IPS-15b (cell line): Measurements from ENCODE around the gene EARS2.

Experiments used
- H3K27me3 ChIP-seq: one replicate; pipeline ENCODE4 v1.6.1; 2013; ENCODE audit warnings: low read length; ENCODE audit not compliant: control insufficient read depth, insufficient read depth
- H3K36me3 ChIP-seq: one replicate; pipeline ENCODE4 v1.6.1; 2013; ENCODE audit warnings: low read length; ENCODE audit not compliant: control insufficient read depth, insufficient read depth
- H3K4me1 ChIP-seq: one replicate; pipeline ENCODE4 v1.6.1; 2013; ENCODE audit warnings: mild to moderate bottlenecking, low read length; ENCODE audit not compliant: control insufficient read depth, insufficient read depth
- H3K4me3 ChIP-seq: one replicate; pipeline ENCODE4 v1.5.1; 2013; ENCODE audit warnings: low read depth, low read length
- H3K9ac ChIP-seq: one replicate; pipeline ENCODE4 v1.6.1; 2013; ENCODE audit warnings: low read depth, mild to moderate bottlenecking, low read length
- H3K9me3 ChIP-seq: one replicate; pipeline ENCODE4 v1.6.1; 2013; ENCODE audit warnings: mild to moderate bottlenecking, low read length; ENCODE audit not compliant: control insufficient read depth, insufficient read depth

EARS2 gene

DNA sequence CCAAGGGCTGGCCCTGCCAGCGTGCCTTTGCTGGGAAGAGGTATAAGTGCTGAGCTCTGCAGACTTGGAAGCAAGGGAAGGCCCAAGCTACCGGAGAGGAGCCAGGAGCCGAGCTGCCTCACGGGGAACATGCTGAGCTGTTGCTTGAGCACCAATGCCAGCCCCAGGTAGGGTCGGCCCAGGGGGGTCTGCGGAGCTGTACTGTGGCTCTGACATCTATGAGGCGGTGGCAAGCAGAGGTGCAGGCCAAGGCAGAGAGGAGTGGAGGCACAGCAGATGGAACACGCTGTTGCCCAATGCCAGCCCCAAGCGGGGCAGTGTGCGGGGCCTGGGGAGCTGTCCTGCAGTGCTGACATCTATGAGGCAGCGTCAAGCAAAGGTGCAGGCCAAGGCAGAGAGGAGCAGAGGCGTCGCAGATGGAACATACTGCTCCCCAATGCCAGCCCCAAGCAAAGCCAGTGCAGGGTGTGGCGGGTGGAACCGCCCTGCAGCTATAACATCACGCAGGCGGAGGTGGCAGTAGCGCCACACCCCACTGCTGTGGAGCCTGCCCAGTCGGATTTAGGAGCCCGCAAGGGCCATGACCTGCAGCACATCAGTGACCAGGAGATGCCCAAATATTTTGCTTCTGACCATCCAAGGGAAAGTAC is 56.8 kb downstream of the EARS2 start:
- Histone ChIP-seq H3K9ac (no peak overlapping the region), H3K4me3 (no peak overlapping the region), H3K27me3 (no peaks in the 10 kb centered on the region), H3K4me1 (peaks cover 16% of the 10 kb centered on the region), H3K9me3 (no peaks in the 10 kb centered on the region), H3K36me3 (peaks cover 9% of the 10 kb centered on the region)

- Histone ChIP-seq H3K9me3 (no peaks in the 10 kb centered on the region), H3K9ac (no peak overlapping the region), H3K4me1 (peaks cover 13% of the 10 kb centered on the region), H3K27me3 (no peaks in the 10 kb centered on the region), H3K4me3 (no peak overlapping the region), H3K36me3 (peaks cover 9% of the 10 kb centered on the region)
Measured at GRCh38 chr16:23499801-23500200, 57.3 kb downstream of the EARS2 start.

DNA sequence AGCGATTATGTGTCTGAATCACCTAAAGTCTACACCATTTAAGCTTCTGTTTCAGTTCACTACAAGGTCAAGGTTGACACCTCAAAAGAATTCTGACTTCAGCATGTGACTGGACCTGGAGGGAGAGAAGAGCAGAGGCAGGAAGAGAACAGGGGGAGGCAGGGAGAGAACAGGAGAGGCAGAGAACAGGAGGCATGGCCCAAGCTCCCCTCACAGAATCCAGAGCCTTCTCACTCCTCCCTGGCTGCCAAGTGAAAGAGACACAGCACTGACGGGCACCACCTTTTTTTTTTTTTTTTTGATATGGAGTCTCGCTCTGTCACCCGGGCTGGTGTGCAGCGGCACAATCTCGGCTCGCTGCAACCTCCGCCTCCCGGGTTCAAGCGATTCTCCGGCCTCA is 58.3 kb downstream of the EARS2 start:
- Histone ChIP-seq H3K4me3 (no peak overlapping the region), H3K9me3 (no peaks in the 10 kb centered on the region), H3K4me1 (peaks cover 8% of the 10 kb centered on the region), H3K36me3 (peaks cover 17% of the 10 kb centered on the region), H3K27me3 (no peaks in the 10 kb centered on the region), H3K9ac (no peak overlapping the region)

GRCh38 chr16:23497543-23497868 is 59.6 kb downstream of the EARS2 start:
- peaks cover 6% of the 10 kb centered on the region for H3K4me1 ChIP-seq
- H3K9ac ChIP-seq, result no peak overlapping the region
- no peaks in the 10 kb centered on the region for H3K27me3 ChIP-seq
- no peaks in the 10 kb centered on the region for H3K9me3 ChIP-seq
- peaks cover 30% of the 10 kb centered on the region for H3K36me3 ChIP-seq
- H3K4me3 ChIP-seq, result no peak overlapping the region

DNA sequence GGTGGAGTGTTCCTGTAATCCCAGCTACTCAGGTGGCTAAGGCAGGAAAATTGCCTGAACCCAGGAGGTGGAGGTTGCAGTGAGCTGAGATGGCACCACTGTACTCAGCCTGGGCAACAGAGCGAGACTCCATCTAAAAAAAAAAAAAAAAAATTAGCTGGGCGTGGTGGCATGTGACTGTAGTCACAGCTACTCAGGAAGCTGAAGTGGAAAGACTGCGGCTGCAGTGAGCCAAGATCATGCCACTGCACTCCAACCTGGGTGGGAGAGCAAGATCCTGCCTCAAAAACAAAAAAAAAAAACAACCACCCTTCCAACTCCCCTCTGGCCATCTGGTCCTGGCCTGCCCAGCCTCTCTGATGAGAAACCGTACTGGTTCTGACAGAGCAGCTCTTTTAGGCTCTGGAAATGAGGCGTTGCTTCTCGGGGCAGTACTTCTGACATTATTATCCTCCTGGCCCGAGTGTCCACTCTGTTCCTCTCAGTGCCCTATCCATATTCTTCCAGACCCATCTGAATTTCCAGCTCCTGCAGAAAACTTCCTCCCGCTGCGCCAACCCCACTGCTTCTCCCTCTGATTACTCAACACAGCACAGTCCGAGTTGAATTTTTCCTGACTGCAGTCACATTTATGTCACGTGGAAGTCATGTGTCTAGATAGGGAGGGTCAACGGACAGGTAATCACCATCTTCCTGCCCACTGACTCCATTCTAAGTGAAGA is 60.2 kb downstream of the EARS2 start:
- peaks cover 6% of the 10 kb centered on the region for H3K4me1 ChIP-seq
- no peaks in the 10 kb centered on the region for H3K27me3 ChIP-seq
- H3K36me3 ChIP-seq, result peaks cover 31% of the 10 kb centered on the region
- H3K4me3 ChIP-seq, result no peak overlapping the region
- no peak overlapping the region for H3K9ac ChIP-seq
- no peaks in the 10 kb centered on the region for H3K9me3 ChIP-seq

DNA sequence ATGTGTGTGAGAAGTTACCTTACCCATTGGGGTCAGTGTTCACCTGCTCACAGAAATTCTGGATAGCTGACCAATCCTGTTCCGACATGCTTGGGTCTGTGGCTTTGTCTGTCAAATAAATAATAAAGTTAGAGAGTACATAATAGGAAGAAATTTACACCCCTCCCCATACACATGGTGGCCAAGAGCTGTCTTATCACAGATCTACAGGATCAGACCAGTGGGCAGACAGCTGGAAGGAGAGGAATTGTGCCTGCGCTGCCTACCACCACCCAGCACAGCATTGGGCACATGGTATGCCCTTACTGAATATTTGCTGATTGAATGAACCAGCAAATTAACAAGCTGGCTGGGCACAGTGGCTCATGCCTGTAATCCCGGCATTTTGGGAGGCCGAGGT is 61.5 kb downstream of the EARS2 start:
- no peak overlapping the region for H3K4me3 ChIP-seq
- H3K4me1 ChIP-seq, result no peaks in the 10 kb centered on the region
- peaks cover 38% of the 10 kb centered on the region for H3K36me3 ChIP-seq
- H3K9ac ChIP-seq, result no peak overlapping the region
- H3K27me3 ChIP-seq, result no peaks in the 10 kb centered on the region
- no peaks in the 10 kb centered on the region for H3K9me3 ChIP-seq

DNA sequence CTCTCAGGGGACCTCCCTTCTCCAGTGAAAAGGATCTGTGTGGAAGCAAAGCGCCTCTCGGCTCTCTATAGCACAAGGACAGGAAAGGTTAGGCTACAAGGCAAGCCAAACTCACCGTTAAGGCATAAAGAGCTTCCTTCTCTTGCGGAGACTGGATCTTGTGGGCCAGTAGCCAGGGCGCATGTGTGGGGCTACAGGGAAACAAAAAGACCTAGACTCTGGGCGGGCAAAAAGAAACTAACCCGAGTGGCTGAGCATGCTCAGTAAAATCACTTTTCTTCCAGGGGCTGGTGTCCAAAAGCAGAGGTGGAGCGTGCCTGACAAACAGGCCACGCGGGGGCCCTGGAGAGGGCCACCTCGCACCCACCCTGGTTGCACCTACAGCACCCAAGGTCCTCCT is 63.0 kb downstream of the EARS2 start:
- Histone ChIP-seq H3K9me3 (no peaks in the 10 kb centered on the region), H3K27me3 (no peaks in the 10 kb centered on the region), H3K9ac (no peak overlapping the region), H3K4me3 (no peak overlapping the region), H3K4me1 (no peaks in the 10 kb centered on the region), H3K36me3 (peaks cover 44% of the 10 kb centered on the region)

DNA sequence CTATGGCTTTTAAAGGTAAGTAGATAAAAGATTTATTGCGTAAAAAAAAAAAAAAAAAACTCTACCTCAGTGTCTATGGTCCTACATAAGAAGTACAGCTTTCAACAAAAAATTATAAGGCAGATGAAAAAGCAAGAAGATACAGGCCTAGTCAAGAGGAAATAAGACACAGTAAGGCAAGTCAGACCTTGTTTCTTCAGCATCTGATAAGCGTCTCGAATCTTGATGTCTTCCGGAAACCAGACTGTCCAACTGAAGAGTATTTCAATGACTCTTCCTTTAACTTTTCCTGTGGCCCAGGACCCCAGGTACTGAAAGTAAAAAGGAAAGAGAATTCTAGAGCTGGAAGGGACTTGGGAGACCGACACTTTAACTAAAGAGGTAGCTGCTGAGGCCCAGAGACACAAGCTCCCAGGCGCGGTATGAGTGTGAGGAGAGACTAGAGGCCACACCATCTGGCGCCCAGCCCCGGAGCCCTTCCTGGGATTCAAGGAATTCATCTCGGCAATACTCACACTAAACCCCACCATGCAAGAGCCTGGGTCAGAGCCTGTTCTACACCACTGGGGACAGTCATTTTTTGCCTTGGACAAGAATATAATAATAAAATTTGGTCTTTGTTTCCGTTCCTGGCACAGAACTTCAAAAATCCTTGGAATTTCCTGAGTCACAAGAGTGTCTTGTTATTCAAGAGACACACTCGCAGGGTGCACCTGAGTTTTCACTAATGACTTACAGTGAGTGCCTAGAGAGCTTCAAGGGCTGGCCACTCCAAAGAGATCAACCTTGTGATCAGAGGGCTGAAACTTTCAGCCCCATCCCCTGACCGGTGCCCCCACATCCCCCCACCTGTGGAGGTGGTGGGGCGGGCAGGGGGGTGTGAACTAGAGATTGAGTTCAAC is 65.4 kb downstream of the EARS2 start:
- peaks cover 68% of the 10 kb centered on the region for H3K36me3 ChIP-seq

GRCh38 chr16:23486480-23486879 is 70.7 kb downstream of the EARS2 start:
- Histone ChIP-seq H3K4me1 (no peaks in the 10 kb centered on the region), H3K27me3 (no peaks in the 10 kb centered on the region), H3K4me3 (no peak overlapping the region), H3K9me3 (no peaks in the 10 kb centered on the region), H3K9ac (no peak overlapping the region), H3K36me3 (peaks cover 79% of the 10 kb centered on the region)

More for the DNA sequence above, 65.4 kb downstream of the EARS2 start:
- Histone ChIP-seq H3K4me3 (no peak overlapping the region), H3K4me1 (no peaks in the 10 kb centered on the region), H3K9me3 (no peaks in the 10 kb centered on the region), H3K27me3 (no peaks in the 10 kb centered on the region), H3K9ac (no peak overlapping the region)

DNA sequence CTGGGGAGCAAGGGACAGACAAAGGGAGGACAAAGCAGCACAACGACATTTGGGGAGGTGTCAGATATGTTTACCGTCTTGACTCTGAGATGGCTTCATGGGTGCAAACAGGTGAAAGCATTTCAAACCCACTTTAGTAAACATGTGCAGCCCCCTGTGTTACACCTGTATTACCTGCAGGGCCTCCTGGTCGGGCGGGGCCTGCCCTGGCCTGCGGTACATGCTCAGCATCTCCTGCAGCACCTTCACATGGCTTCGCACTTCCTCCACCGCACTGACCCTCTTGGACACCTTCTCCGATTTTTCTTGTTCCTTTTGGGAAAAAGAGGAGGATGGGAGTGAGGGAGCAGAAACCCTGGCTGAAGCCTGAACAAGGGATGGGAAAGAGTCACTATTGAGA is 71.3 kb downstream of the EARS2 start:
- Histone ChIP-seq H3K9me3 (no peaks in the 10 kb centered on the region), H3K4me1 (no peaks in the 10 kb centered on the region), H3K27me3 (no peaks in the 10 kb centered on the region), H3K9ac (no peak overlapping the region), H3K36me3 (peaks cover 83% of the 10 kb centered on the region), H3K4me3 (no peak overlapping the region)

DNA sequence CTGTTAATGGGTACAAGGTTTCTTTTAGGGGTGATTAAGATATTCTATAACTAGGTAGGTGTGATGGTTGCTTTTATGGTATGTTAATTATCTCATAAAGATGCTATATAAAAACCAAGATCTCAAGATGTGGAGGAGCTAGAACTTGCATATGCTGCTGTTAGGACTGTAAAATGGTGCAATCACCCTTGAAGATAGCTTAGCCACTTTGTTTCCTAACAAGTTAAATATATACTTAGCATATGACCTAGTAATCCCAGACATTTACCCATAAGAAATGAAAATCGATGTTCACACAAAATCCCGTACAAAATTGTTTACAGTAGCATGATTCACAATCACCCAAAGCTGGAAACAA is 71.9 kb downstream of the EARS2 start:
- Histone ChIP-seq H3K4me1 (no peaks in the 10 kb centered on the region), H3K27me3 (no peaks in the 10 kb centered on the region), H3K36me3 (peaks cover 86% of the 10 kb centered on the region), H3K4me3 (no peak overlapping the region), H3K9ac (no peak overlapping the region), H3K9me3 (no peaks in the 10 kb centered on the region)
